NCI-H446 (cell line): ENCODE measurements around the gene NR3C2.
A peak's percentile ranks its signal among the peaks of the same experiment; 100 is the strongest.

Experiments used
- DNase-seq, 2 experiments: peaks; one replicate each; lab custom pipeline; 2025; lab: John Stamatoyannopoulos, UW

NR3C2 gene

GRCh38 chr4:148311526-148311925, 130.7 kb downstream of the NR3C2 start:
- DNase-seq, result no peak

GRCh38 chr4:148310756-148311155, 131.5 kb downstream of the NR3C2 start:
- no peak for DNase-seq

GRCh38 chr4:148305751-148306150, 136.5 kb downstream of the NR3C2 start:
- DNase-seq, result no peak

GRCh38 chr4:148302416-148302815, 139.8 kb downstream of the NR3C2 start:
- no peak for DNase-seq

GRCh38 chr4:148300877-148301276, 141.3 kb downstream of the NR3C2 start:
- DNase-seq, result no peak

- no peak for DNase-seq
Observed at GRCh38 chr4:148299337-148299736, 142.9 kb downstream of the NR3C2 start.

GRCh38 chr4:148296498-148296897, 145.7 kb downstream of the NR3C2 start:
- no peak for DNase-seq

GRCh38 chr4:148295642-148296041, 146.6 kb downstream of the NR3C2 start:
- no peak for DNase-seq

GRCh38 chr4:148293571-148293970, 148.6 kb downstream of the NR3C2 start:
- DNase-seq, result no peak

- no peak for DNase-seq
Observed at GRCh38 chr4:148292686-148293085, 149.5 kb downstream of the NR3C2 start.

GRCh38 chr4:148289740-148290139, 152.5 kb downstream of the NR3C2 start:
- no peak for DNase-seq

GRCh38 chr4:148288448-148288847, 153.8 kb downstream of the NR3C2 start:
- peak; percentile 31 to 82 for DNase-seq

- DNase-seq, result no peak
Observed at GRCh38 chr4:148287111-148287510, 155.1 kb downstream of the NR3C2 start.

GRCh38 chr4:148286012-148286411, 156.2 kb downstream of the NR3C2 start:
- no peak for DNase-seq

GRCh38 chr4:148283665-148284064, 158.5 kb downstream of the NR3C2 start:
- DNase-seq, result no peak

GRCh38 chr4:148278310-148278709, 163.9 kb downstream of the NR3C2 start:
- no peak for DNase-seq

- no peak for DNase-seq
Observed at GRCh38 chr4:148275266-148275665, 166.9 kb downstream of the NR3C2 start.

- peak in 1 of 2 experiments; percentile 11 for DNase-seq
Observed at GRCh38 chr4:148273501-148273986, 168.7 kb downstream of the NR3C2 start.

- DNase-seq, result no peak
Observed at GRCh38 chr4:148271166-148271565, 171.0 kb downstream of the NR3C2 start.

- DNase-seq, result no peak
Observed at GRCh38 chr4:148270630-148271029, 171.6 kb downstream of the NR3C2 start.

- DNase-seq, result no peak
Observed at GRCh38 chr4:148268835-148269234, 173.4 kb downstream of the NR3C2 start.

GRCh38 chr4:148266921-148267320, 175.3 kb downstream of the NR3C2 start:
- no peak for DNase-seq

GRCh38 chr4:148266240-148266639, 176.0 kb downstream of the NR3C2 start:
- no peak for DNase-seq

GRCh38 chr4:148265627-148266026, 176.6 kb downstream of the NR3C2 start:
- no peak for DNase-seq

- no peak for DNase-seq
Observed at GRCh38 chr4:148263802-148264201, 178.4 kb downstream of the NR3C2 start.
